HCT116 (cell line): ENCODE data around the gene SLC25A19.

Experiments
- CEBPB ChIP-seq: IDR thresholded peaks from 2 replicates; pipeline ENCODE4 v1.6.1; 2012; ENCODE audit warnings: low read depth
- EZH2 ChIP-seq: fragments of 200-600 bp; sonication (generic); IDR thresholded peaks from 2 replicates; pipeline ENCODE4 v1.6.1; 2017; ENCODE audit warnings: antibody characterized with exemption, mixed run types
- POLR2A ChIP-seq: IDR thresholded peaks from 2 replicates; pipeline ENCODE4 v1.7.0; 2011; ENCODE audit warnings: borderline replicate concordance; ENCODE audit not compliant: insufficient read depth, insufficient read length; ENCODE audit errors: extremely low read depth
- POLR2AphosphoS5 ChIP-seq: IDR thresholded peaks from 2 replicates; pipeline ENCODE4 v1.6.1; 2011; ENCODE audit warnings: mild to moderate bottlenecking, low read depth, low read length, moderate library complexity
- SIN3A ChIP-seq: IDR thresholded peaks from 2 replicates; pipeline ENCODE4 v1.6.1; 2012; ENCODE audit warnings: low read depth
- SRF ChIP-seq: IDR thresholded peaks from 2 replicates; pipeline ENCODE4 v1.6.1; 2012; ENCODE audit warnings: low read depth
- TCF7L2 ChIP-seq: IDR thresholded peaks from 2 replicates; pipeline ENCODE4 v1.7.0; 2011; ENCODE audit warnings: borderline replicate concordance, inconsistent platforms; ENCODE audit not compliant: insufficient read depth, insufficient read length; ENCODE audit errors: extremely low read depth
- YY1 ChIP-seq: IDR thresholded peaks from 2 replicates; pipeline ENCODE4 v1.6.1; 2011; ENCODE audit warnings: low read length, low read depth, moderate library complexity, mild to moderate bottlenecking; ENCODE audit not compliant: insufficient replicate concordance; ENCODE audit errors: extremely low read depth
- TF ChIP-seq, protein P1 (sequence below): IDR thresholded peaks from 2 replicates; pipeline ENCODE4 v1.6.1; 2012; ENCODE audit warnings: low read depth
- TF ChIP-seq, protein P2 (sequence below), 3 experiments: fragments of 200-600 bp in 1 of 3; sonication (generic) in 1 of 3; IDR thresholded peaks in 2 of 3; conservative IDR thresholded peaks in 1 of 3; 2 replicates each; pipeline ENCODE4 v1.5.1; 2012 to 2017; ENCODE audit warnings: low read depth in 2 of 3, low read length in 2 of 3, antibody characterized with exemption in 1 of 3, borderline replicate concordance in 1 of 3, control low read depth in 1 of 3, mild to moderate bottlenecking in 1 of 3, mixed read lengths in 1 of 3, mixed run types in 1 of 3, moderate library complexity in 1 of 3; ENCODE audit not compliant: insufficient read depth in 1 of 3
- TF ChIP-seq, protein P3 (sequence below): IDR thresholded peaks from 2 replicates; pipeline ENCODE4 v1.6.1; 2011; ENCODE audit warnings: mild to moderate bottlenecking, low read length, moderate library complexity; ENCODE audit not compliant: insufficient replicate concordance; ENCODE audit errors: extremely low read depth
- TF ChIP-seq, protein P4 (sequence below): IDR thresholded peaks from 2 replicates; pipeline ENCODE4 v1.6.1; 2012

DNA sequence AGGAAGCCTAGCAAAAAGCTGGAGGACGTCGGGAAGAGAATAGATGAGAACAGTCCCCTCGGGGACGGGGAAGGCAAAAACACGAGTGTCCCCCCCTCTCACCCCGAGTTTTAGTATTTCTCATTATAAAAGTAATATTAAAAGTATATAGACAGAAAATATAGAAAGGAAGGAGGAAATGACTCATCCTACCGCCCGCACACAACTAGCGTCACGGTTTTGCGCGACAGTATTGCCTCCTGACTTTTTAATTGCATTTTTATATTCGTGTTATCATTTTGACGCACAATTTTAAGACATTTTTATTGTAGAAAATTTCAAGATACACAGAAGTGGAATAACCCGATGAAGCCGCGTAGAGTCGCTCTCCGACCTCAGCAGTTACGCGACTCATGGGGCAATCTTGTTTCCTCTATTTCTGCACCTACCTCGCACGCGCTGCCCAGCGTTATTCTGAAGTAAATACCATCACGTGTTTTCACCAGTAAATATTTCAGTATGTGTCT, 652 bp upstream of the SLC25A19 start:
- TF ChIP-seq SRF (no peak), TCF7L2 (no peak), YY1 (no peak), POLR2A (no peak), POLR2AphosphoS5 (no peak), EZH2 (no peak), CEBPB (no peak), SIN3A (no peak)
- TF ChIP-seq, protein P1, sequence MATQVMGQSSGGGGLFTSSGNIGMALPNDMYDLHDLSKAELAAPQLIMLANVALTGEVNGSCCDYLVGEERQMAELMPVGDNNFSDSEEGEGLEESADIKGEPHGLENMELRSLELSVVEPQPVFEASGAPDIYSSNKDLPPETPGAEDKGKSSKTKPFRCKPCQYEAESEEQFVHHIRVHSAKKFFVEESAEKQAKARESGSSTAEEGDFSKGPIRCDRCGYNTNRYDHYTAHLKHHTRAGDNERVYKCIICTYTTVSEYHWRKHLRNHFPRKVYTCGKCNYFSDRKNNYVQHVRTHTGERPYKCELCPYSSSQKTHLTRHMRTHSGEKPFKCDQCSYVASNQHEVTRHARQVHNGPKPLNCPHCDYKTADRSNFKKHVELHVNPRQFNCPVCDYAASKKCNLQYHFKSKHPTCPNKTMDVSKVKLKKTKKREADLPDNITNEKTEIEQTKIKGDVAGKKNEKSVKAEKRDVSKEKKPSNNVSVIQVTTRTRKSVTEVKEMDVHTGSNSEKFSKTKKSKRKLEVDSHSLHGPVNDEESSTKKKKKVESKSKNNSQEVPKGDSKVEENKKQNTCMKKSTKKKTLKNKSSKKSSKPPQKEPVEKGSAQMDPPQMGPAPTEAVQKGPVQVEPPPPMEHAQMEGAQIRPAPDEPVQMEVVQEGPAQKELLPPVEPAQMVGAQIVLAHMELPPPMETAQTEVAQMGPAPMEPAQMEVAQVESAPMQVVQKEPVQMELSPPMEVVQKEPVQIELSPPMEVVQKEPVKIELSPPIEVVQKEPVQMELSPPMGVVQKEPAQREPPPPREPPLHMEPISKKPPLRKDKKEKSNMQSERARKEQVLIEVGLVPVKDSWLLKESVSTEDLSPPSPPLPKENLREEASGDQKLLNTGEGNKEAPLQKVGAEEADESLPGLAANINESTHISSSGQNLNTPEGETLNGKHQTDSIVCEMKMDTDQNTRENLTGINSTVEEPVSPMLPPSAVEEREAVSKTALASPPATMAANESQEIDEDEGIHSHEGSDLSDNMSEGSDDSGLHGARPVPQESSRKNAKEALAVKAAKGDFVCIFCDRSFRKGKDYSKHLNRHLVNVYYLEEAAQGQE, result no peak
- TF ChIP-seq, protein P2, sequence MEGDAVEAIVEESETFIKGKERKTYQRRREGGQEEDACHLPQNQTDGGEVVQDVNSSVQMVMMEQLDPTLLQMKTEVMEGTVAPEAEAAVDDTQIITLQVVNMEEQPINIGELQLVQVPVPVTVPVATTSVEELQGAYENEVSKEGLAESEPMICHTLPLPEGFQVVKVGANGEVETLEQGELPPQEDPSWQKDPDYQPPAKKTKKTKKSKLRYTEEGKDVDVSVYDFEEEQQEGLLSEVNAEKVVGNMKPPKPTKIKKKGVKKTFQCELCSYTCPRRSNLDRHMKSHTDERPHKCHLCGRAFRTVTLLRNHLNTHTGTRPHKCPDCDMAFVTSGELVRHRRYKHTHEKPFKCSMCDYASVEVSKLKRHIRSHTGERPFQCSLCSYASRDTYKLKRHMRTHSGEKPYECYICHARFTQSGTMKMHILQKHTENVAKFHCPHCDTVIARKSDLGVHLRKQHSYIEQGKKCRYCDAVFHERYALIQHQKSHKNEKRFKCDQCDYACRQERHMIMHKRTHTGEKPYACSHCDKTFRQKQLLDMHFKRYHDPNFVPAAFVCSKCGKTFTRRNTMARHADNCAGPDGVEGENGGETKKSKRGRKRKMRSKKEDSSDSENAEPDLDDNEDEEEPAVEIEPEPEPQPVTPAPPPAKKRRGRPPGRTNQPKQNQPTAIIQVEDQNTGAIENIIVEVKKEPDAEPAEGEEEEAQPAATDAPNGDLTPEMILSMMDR (IDR thresholded peaks at IDR 0.05 in 2 of 3, conservative IDR thresholded peaks at IDR 0.05 in 1 of 3; ENCODE audit: borderline replicate concordance in 1 of 3, insufficient read depth in 1 of 3, low read depth in 2 of 3, low read length in 2 of 3), result no peak
- TF ChIP-seq, protein P3, sequence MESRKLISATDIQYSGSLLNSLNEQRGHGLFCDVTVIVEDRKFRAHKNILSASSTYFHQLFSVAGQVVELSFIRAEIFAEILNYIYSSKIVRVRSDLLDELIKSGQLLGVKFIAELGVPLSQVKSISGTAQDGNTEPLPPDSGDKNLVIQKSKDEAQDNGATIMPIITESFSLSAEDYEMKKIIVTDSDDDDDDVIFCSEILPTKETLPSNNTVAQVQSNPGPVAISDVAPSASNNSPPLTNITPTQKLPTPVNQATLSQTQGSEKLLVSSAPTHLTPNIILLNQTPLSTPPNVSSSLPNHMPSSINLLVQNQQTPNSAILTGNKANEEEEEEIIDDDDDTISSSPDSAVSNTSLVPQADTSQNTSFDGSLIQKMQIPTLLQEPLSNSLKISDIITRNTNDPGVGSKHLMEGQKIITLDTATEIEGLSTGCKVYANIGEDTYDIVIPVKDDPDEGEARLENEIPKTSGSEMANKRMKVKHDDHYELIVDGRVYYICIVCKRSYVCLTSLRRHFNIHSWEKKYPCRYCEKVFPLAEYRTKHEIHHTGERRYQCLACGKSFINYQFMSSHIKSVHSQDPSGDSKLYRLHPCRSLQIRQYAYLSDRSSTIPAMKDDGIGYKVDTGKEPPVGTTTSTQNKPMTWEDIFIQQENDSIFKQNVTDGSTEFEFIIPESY, result no peak
- TF ChIP-seq, protein P4, sequence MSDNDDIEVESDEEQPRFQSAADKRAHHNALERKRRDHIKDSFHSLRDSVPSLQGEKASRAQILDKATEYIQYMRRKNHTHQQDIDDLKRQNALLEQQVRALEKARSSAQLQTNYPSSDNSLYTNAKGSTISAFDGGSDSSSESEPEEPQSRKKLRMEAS, result no peak
